Non-pigmented ciliary epithelial cell (primary cell): ENCODE measurements around the gene MLNR.

Experiments
- DNase-seq: peaks from one replicate; pipeline ENCODE4 v3.0.0-alpha.2; 2010; ENCODE audit warnings: low read depth

Gene MLNR

DNA sequence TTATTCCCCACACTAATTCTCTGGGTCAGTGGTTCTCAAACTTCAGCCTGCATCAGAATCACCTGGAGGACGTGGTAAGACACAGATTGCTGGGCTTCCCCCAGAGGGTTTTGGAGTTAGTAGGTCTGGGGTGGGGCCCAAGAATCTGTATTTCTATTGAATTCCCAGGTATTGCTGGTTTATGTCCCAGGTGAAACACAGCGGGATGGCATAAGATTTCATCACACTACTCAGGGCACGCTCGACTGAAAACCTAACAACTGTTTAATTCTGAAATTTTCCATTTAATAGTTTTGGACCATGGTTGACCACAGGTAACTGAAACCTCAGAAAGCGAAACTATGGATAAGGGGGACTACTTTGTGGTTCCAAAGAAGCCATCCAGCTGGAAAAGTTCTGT, 6.5 kb downstream of the MLNR start:
- no peak for DNase-seq

DNA sequence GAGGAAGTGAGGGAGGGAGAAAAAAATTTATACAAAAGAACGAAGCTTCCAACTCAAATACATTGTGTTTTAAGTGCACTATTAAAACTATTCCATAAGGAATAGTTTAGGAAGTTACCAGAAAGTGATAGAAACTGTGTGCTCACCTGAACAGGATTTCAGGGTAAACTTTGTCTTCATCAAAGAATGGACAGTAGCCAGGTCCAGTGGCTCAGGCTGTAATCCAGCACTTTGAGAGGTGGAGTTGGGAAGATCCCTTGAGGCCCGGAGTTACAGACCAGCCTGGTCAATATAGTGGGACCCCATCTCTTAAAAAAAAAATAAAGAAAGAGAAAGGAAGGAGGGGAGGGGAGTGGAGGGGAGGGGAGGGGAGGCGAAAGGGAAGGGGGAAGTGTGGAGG, 14.6 kb downstream of the MLNR start:
- no peak for DNase-seq

DNA sequence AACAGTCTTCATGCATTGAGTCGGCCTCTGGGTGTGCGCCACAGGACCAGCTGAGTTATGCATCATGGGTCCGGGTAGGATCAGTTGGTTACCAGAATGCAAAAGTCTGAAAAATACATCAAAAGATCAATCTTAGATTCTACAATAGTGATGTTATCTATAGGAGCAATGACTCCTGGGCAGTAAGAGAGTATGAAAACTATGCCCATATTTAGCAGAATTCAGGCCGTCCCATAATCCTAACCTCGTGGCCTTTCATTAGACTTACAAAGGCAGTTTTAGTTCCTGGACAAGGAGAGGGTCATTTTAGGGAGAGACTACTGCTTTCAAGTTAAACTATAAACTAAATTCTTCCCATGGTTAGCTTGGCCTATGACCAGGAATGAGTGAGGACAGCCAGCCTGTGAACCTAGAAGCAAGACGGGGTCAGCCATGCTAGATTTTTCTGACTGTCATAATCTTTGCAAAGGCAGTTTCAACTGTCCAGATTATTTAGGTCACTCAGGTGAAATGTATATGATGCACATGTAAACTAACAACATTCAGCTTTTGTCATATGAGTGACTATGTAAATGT, 15.8 kb downstream of the MLNR start:
- no peak for DNase-seq

DNA sequence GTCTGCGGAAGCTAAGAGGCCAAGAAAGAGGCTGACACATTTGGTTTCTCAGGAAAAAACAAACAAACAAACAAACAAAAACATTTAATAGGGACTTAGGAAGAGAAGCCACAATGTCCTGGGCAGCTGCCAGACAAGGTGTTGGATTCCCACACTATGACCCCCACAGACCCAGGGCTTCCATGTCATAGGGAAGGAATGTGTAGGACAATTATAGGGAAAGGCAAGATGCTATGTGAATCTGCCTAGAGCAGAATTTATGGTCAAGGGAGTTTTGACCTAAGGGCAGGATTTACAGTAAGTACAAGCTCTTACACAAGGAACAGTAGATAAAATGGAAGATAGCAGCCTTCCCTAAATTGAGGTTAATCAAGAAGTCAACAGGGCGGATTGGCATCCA, 18.5 kb downstream of the MLNR start:
- no peak for DNase-seq

DNA sequence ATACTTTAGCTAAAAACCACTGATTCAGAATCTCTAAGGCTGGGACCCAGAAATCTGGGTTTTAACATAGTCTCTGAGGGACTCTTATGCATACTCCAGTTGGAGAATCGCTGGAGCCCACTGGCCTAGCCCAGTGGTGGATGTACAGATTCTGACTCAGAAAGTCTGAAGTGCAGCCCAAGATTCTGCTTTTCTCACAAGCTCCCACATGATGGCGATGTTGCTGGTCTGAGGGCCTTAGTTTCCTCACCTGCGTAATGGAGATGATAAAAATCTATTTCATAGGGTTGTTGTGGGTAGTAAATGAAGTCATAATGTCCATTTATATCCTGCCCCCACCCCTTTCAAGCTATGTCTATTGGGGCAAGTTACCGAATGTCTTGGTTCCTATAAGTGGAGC, 19.9 kb downstream of the MLNR start:
- DNase-seq = no peak

DNA sequence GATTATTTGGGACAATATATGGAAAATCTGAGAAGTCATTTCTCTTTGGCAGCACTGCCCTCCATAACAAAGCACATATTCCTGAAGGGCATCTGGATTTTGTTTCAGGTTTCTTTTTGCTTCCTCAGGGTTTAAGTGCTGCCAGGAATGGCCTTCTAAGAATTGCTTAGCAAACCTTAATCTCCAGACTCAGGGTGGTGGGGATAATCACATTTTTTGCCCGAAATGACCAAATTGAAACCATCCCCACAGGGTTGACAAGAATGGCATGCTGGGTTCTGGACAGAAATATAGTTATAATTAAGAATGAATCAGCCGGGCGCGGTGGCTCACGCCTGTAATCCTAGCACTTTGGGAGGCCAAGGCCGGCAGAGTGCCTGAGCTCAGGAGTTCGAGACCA, 21.2 kb downstream of the MLNR start:
- no peak for DNase-seq

DNA sequence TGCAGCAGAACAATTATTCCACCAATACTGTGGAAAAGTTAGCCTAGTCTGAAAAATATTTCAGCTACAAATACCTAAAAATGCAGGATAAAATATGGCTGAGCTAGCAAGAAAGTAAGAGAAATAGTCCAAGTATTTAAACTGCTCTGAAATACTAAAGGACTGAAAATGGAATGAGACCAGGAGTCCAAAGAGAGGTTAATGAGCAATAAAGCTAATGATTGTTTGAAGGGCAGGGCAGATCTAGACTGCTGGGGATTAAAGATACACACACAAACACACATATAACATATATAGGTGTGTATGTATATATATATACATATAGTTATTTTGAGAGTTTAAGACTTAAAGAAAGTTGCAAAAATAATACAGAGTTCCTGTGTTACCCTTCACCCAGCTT, 25.0 kb downstream of the MLNR start:
- DNase-seq = no peak

DNA sequence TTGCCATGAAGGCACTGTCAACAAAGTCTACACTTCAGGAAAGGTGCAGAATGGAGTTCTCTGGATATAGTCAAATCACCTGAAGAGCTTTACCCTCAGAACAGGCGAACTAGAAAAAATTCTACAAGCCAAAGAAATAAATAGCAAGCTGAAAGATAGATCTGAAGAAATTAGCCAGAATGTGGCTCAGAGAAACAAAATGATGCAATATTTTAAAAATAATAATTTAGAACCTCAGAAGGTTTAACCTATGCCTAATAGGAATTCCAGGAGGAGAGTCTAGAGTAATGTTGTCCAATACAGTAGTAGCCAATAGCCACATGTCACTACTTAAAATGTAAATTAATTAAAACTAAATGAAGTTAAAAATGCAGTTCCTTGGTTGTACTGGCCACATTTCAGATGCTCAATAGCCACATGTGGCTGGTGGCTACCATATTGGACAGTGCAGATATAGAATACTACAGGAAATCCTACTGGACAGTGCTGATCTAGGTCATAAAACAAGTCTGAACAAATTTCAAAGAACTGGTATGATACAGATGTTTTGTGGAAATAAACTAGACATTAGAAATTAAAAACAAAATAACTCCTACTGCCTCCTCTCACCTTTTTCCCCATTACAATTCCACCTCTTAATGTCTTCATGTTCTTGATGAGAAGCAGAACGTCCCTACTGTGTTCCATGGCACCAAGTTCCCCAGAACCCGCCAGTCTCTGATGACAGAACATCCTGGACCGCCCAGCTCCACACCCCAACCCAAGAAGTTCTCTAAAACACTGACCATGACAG, 26.9 kb downstream of the MLNR start:
- no peak for DNase-seq

DNA sequence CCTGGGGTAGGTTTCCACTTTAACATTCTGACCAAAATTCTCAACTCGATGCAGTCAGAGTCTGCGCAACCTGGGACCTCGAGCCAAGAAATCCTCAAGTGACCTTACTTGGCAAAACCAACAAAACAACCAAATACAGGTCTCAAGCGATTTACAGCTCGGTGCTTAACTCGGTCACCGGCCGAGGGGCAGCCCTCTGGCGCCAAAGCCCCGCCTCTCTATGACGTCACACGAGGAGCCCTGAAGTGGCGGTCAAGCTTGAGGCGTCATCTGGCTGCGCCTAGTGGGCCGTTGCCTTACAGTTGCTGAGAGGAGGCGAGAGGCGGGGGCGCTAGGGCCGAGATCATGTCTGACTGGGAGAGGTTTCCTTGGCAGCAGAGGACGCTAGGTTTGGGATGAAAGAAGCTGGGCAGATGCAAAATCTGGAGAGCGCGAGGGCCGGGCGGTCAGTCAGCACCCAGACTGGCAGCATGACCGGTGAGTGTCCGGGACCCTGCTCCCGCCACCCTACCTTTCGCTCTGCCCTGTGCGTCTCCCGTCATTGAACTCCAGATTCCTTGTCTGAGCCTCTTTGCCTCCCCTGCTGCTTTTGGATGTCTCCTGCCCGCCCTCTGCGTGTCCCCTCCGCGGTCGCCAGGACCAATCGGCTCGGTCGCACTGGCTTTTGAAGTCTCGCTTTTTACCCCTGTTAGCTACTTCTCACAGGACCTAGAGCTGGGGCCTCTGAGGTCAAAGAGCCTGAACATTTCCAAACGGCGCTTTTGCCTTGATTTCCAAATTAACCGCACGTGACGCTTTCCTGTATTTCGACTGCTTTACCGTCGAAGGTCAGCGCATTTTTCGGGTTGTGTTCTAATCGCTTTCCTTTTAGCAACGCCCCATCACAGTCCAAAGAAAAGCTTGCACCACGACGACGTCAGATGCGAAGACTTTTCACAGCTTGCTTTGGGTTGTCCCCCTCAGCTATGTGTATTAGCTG, 27.8 kb downstream of the MLNR start, which contains the start of gene CDADC1:
Gene CDADC1 (plus strand): TSS at position 283 of the 979 bp plus-strand sequence. CDS start 113 bp downstream, at position 396.
- peak; percentile 71 for DNase-seq

DNA sequence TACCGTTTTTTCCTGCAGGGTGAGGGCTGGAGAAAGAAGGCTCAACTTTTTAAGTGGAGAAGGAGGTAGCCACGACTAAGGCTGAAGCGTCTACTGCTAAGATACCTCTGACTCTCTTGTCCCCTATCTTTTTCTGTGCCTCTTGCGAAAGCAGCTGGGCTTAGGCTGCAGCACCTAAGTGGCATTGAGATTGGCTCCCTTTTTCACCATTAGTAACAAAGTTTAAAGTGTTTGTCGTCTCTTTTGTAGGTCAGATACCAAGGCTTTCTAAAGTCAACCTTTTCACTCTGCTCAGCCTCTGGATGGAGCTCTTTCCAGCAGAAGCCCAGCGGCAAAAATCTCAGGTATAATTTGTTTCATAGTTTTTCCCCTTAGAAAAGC, 28.5 kb downstream of the MLNR start:
- no peak for DNase-seq

DNA sequence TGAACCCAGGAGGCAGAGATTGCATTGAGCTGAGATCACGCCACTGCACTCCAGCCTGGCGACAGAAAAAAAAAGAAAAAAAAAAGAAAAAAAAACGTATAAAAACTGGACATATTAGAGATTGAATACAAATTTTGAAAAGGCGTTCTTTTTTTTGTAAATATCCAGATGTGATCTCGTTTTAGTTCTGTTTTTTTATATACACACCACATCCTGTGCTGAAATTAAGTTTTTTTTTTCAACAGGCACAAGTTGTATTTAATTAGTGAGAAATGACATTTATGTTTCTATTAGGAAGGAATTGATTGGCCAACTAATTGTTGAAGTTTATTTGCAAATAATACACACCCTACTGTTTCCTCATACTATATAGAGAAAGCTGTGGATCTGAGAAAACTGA, 31.2 kb downstream of the MLNR start:
- DNase-seq = no peak

DNA sequence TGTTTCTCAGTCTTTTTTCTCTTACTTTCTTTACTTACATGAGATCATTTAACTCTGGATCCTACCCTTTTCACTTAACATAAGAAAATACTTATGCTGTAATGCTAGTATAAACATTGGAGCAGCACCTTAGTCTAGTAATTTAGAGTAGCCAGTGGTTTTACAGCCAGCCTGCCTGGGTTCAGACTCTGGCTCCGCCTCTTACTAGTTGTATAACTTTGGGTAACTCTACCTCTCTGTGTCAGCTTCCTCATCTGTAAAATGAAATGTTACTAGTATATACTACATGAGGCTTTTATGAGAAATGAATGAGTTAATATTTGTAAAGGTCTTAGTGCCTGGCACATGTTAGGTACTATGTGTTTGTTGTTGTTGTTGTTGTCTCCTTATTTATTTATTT, 33.2 kb downstream of the MLNR start:
- DNase-seq = no peak

DNA sequence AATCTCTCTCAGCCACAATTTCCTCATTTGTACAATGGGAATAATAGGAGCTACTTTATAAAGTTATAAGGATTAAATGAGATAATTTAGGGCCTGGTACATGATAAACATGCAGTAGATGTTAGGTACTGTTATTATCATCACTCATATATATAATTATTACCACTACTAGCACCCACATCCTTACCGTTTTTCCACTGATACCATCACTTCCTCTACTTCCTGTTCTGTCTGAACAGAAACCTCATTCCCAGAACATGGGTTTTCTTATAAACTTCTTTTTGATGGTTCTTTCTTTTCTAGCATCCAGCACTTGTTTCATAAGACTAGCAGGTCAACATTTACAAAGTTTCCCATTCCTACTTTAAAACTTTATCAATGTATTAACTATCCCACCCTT, 33.9 kb downstream of the MLNR start:
- DNase-seq = no peak

DNA sequence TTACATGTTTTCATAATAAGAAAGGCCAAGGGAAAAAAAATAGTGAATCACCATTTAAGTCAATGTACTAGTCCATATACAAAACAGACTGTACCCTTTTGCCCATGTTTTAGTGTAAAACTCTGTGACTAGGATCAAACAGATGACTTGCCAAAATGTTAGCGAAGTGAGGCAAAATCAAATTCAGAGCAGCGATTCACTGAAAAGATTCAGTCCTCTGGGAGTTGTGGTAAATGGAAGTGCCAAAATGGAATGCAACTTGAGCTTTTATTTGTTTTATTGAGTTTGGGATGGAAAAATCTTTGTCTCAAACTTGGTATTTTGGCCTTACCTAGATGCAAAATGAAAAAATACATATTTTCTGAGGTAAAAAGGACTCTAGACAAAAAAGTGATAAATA, 36.7 kb downstream of the MLNR start:
- DNase-seq = no peak

DNA sequence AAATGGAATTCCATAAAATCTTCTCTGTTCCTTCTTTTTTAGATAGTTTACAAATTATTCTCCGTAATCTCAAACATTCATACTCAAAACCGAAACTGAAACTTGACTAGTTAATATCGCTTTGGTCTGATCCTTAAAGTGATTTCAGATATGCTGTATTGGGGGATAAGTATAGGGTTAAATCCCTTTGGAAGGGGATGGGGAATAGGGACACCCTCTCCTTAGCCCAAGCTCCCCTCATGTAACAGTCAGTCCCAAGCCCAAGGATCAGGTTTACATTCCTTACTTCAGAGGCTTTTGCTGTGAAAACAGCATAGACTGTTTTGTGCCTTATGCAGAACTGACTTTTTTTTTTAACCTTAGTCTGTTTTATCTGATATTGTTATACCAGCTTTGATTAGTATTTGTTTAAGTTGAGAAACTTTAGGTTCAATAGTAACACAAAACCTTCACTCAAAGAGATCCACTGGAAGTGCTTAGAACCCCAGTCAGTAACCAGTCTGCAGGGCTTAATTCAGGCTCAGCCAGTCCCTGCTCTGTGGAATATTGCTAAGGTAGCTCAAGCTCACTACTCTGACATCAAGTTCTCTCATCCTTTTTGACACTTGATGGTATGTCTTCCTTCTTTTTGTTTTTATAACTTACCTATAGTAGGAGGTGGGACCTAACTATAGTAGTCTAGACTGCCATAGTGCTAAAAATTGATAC, 38.1 kb downstream of the MLNR start:
- DNase-seq = no peak

DNA sequence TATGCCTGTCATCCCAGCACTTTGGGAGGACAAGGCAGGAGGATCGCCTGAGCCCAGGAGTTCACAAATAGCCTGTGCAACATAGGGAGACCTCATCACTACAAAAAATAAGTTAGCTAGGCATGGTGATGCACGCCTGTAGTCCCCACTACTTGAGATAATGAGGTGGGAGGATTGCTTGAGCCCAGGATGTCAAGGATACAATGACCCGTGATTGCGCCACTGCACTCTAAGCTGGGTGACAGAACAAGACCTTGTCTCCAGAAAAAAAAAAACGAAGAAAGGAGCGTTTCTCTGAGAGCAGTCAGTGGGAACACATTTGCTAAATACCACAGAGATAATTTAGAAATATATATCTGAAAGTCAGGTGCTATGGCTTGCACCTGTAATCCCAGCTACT, 39.4 kb downstream of the MLNR start:
- no peak for DNase-seq

DNA sequence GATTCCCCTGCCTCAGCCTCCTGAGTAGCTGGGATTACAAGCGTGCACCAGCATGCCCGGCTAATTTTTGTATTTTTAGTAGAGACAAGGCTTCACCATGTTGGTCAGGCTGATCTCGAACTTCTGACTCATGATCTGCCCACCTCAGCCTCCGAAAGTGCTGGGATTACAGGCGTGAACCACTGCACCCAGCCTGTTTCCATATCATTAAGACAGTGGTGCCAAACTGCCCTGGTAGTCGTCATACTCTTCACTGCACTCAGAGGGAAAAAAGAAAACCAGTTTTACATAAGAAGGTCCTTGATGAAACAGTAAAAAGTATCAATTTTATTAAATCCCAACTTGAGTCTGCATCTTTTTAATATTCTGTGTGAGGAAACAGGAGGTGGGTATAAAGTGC, 42.5 kb downstream of the MLNR start:
- DNase-seq = no peak

DNA sequence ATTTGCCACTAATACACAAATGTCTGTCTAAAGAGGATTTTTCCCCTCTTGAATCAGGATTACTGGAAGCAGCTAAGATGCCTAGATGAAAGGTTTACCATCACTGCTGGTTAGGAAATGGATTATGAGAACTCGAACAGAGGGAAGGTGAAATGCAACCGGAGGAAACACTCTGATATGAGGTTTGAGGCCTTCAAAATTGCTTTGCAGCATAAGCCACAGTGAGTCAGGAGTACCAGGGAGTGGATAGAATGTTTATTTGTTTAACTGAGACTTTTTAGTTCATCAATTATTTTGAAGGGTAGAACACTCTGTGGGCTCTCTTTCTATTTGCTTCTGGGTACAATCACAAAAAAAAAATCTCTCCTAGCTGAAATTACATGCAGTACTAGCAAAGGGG, 45.7 kb downstream of the MLNR start:
- DNase-seq = peak; percentile 34

DNA sequence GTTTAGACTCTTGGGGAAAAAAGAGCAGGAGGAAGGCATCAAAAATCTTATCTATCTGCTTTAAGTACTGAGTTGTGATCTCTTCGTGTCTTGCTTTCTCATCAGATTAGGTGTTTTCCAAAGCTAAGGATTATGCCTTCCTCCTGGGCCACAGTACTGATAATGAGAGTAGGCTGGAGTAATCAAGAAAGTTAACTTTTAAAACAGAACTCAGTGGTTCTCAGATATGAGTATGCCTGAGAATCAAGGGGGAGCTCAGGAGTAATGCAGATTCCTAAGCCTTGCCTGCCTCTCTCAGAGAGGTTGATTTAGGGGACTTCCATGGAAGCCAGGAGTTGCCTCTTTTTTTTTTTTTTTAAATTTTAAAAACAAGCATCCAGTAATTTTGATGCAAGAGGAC, 51.1 kb downstream of the MLNR start:
- DNase-seq = no peak
